A673 (cell line): ENCODE data around the gene ANAPC2.

Experiments used
- CTCF ChIP-seq: fragments of 300-800, 200-600 bp; sonication (generic); conservative IDR thresholded peaks from 2 replicates; pipeline ENCODE4 v1.5.1; 2017; ENCODE audit warnings: low read depth, mild to moderate bottlenecking, antibody characterized with exemption, low read length, moderate library complexity, mixed read lengths
- EZH2 ChIP-seq: fragments of 200-600 bp; sonication (generic); IDR thresholded peaks from 2 replicates; pipeline ENCODE4 v1.6.1; 2017; ENCODE audit warnings: borderline replicate concordance, low read depth, mild to moderate bottlenecking, mixed read lengths, antibody characterized with exemption, low read length; ENCODE audit not compliant: poor library complexity, severe bottlenecking

- TF ChIP-seq CTCF (no peak), EZH2 (no peak)
Measured at GRCh38 chr9:137195525-137196220, 7.3 kb upstream of the ANAPC2 start.
